Kidney (tissue), 14 donors: Measurements from ENCODE around the gene LITAFD. TPM values are rescaled to one million over a fixed set of nuclear protein-coding genes. Genes with fewer than 3 reads are reported as not detected.

ENCODE experiments used
- DNase-seq, 5 donors: peaks; one replicate each; pipeline ENCODE4 v3.0.0-alpha.2; 2013 to 2020
- FAIRE-seq: peaks from 2 replicates; lab custom pipeline; 2012; peaks lifted over from hg19 to GRCh38; lab: Jason Lieb, UNC
- H3K27ac ChIP-seq, 2 donors: one replicate each; pipeline ENCODE4 v1.7.0; 2013; ENCODE audit warnings: low read depth in 2 of 2, low read length in 2 of 2, inconsistent platforms in 1 of 2
- H3K27me3 ChIP-seq: one replicate; pipeline ENCODE4 v1.7.1; 2013; ENCODE audit warnings: low read length, inconsistent platforms; ENCODE audit not compliant: control insufficient read depth, insufficient read depth
- H3K36me3 ChIP-seq, 3 donors: one replicate each; pipeline versions ENCODE4 v1.7.0 to v1.7.1; 2013; ENCODE audit warnings: low read length in 3 of 3, control low read depth in 1 of 3, inconsistent platforms in 1 of 3; ENCODE audit not compliant: insufficient read depth in 3 of 3, control insufficient read depth in 2 of 3
- H3K4me1 ChIP-seq, 3 donors: one replicate each; pipeline versions ENCODE4 v1.7.0 to v1.7.1; 2013; ENCODE audit warnings: low read length in 3 of 3, inconsistent platforms in 1 of 3, low read depth in 1 of 3; ENCODE audit not compliant: control insufficient read depth in 2 of 3, insufficient read depth in 2 of 3
- H3K4me3 ChIP-seq, 3 donors: one replicate each; pipeline versions ENCODE4 v1.7.0 to v1.8.1; 2013; ENCODE audit warnings: low read length in 3 of 3, control low read depth in 1 of 3, inconsistent platforms in 1 of 3
- H3K9ac ChIP-seq, 3 donors: one replicate each; pipeline versions ENCODE4 v1.7.0 to v1.7.1; 2013; ENCODE audit warnings: low read length in 3 of 3, control low read depth in 1 of 3, inconsistent platforms in 1 of 3
- H3K9me3 ChIP-seq, 3 donors: one replicate each; pipeline versions ENCODE4 v1.7.0 to v1.7.1; 2013; ENCODE audit warnings: low read length in 3 of 3, control low read depth in 1 of 3, inconsistent platforms in 1 of 3; ENCODE audit not compliant: control insufficient read depth in 2 of 3, insufficient read depth in 1 of 3
- CTCF ChIP-seq: IDR thresholded peaks from 3 replicates; pipeline ENCODE4 v1.5.1; 2012; ENCODE audit warnings: mild to moderate bottlenecking, moderate library complexity, borderline replicate concordance; ENCODE audit not compliant: insufficient read depth; ENCODE audit errors: extremely low read depth
- intact Hi-C: fragments of 100-400 bp; cut with DNase I; formaldehyde crosslinking; loops from one replicate; pipeline ENCODE4 v1.11.1; 2022
- polyA plus RNA-seq: library from polyadenylated mRNA; stranded (reverse); fragments of 350-450 nt; fragmentation: Illumina TruSeq; extraction: RNeasy Lipid Tissue Mini Kit (QIAGEN cat#74804); gene quantifications from one replicate; pipeline ENCODE4 v1.2.3, GENCODE V29; 2014; ENCODE audit warnings: low read depth, low replicate concordance; ENCODE audit not compliant: insufficient read depth
- total RNA-seq: library from RNA; stranded (reverse); fragmentation: NEBNext Ultra II Directional; extraction: Animal tissue kit (Norgen Biotek cat#: 25700); gene quantifications from one replicate; pipeline ENCODE4 v1.2.1, GENCODE V29; 2021
- donor health status: control.
- donor health status: control.
- donor health status: control.
- donor health status: control.
- donor health status: control.
- donor health status: DM: yes; HTN: yes; CAD: no.
- donor health status: Normal renal cell carcinoma (clear cell type).

The LITAFD gene
- total and polyA plus RNA-seq, 2 donors from 2014 or later = not detected

- no peaks in the 10 kb centered on the region for H3K9me3 ChIP-seq
- intact Hi-C loops = no loop called here
- TF ChIP-seq CTCF = no peak
- H3K27ac ChIP-seq = no peak overlapping the region
- no peak overlapping the region for H3K4me3 ChIP-seq
- H3K27me3 ChIP-seq = no peaks in the 10 kb centered on the region
- H3K9ac ChIP-seq = no peak overlapping the region
- DNase-seq (peak in 4 of 5 donors; percentile 67 to 82 (median 79)), FAIRE-seq (no peak)
- peaks cover 0 to 16% (median 8%) of the 10 kb centered on the region in 3 donors for H3K36me3 ChIP-seq
- H3K4me1 ChIP-seq = peaks cover 0 to 3% (median 0%) of the 10 kb centered on the region in 3 donors
Measured at GRCh38 chr16:8931859-8932258, 49.7 kb downstream of the LITAFD start.

GRCh38 chr16:8934601-8935000, 52.5 kb downstream of the LITAFD start:
- Histone ChIP-seq H3K9ac (no peak overlapping the region), H3K27me3 (no peaks in the 10 kb centered on the region), H3K36me3 (peaks cover 0 to 5% (median 0%) of the 10 kb centered on the region in 3 donors), H3K4me3 (no peak overlapping the region), H3K4me1 (peaks cover 0 to 7% (median 7%) of the 10 kb centered on the region in 3 donors), H3K27ac (no peak overlapping the region), H3K9me3 (no peaks in the 10 kb centered on the region)
- no peak for DNase-seq
- intact Hi-C loops = no loop called here
- TF ChIP-seq CTCF = no peak
- no peak for FAIRE-seq

Other genes with a start within 250 kb of the LITAFD start
- 9.6 TPM for gene ABAT, start 207.7 kb upstream of the LITAFD start, total RNA-seq
- gene ABAT, start 207.7 kb upstream of the LITAFD start, polyA plus RNA-seq = 34.0 TPM
- 11.0 TPM for gene TMEM186, start 84.7 kb upstream of the LITAFD start, total RNA-seq
- 20.2 TPM for gene TMEM186, start 84.7 kb upstream of the LITAFD start, polyA plus RNA-seq
- 39.5 TPM for gene PMM2, start 84.5 kb upstream of the LITAFD start, total RNA-seq
- 21.5 TPM for gene PMM2, start 84.5 kb upstream of the LITAFD start, polyA plus RNA-seq
- 134 TPM for gene CARHSP1, start 13.3 kb upstream of the LITAFD start, total RNA-seq
- 130 TPM for gene CARHSP1, start 13.3 kb upstream of the LITAFD start, polyA plus RNA-seq
- 92.0 TPM for gene USP7, start 81.6 kb downstream of the LITAFD start, total RNA-seq
- gene USP7, start 81.6 kb downstream of the LITAFD start, polyA plus RNA-seq = 26.7 TPM
- gene HAPSTR1, start 209.3 kb downstream of the LITAFD start, total RNA-seq = 77.0 TPM
- gene HAPSTR1, start 209.3 kb downstream of the LITAFD start, polyA plus RNA-seq = 14.7 TPM